Neural progenitor cell (in vitro differentiated cells): Measurements from ENCODE around the gene PEMT. TPM values are rescaled to one million over a fixed set of nuclear protein-coding genes. Genes with fewer than 3 reads are reported as not detected.
A peak's percentile ranks its signal among the peaks of the same experiment; 100 is the strongest.

Experiments
- DNase-seq: peaks from one replicate; pipeline ENCODE4 v3.0.0-alpha.2; 2016; ENCODE audit warnings: low spot score
- H2AFZ ChIP-seq: fragments of 200-600 bp; sonication (generic); replicated peaks from 2 replicates; pipeline ENCODE4 v1.6.1; 2016; ENCODE audit warnings: antibody characterized with exemption
- H3F3A ChIP-seq: fragments of 200-600 bp; sonication (generic); 2 replicates; pipeline ENCODE4 v1.6.1; 2016; ENCODE audit warnings: antibody characterized with exemption, low read depth
- H3K27ac ChIP-seq: fragments of 200-600 bp; sonication (generic); 2 replicates; pipeline ENCODE4 v1.5.1; 2016; ENCODE audit warnings: mild to moderate bottlenecking
- H3K27me3 ChIP-seq: fragments of 200-600 bp; sonication (generic); 2 replicates; pipeline ENCODE4 v1.6.1; 2016; ENCODE audit warnings: mild to moderate bottlenecking, moderate library complexity
- H3K36me3 ChIP-seq: fragments of 200-600 bp; sonication (generic); 2 replicates; pipeline ENCODE4 v1.5.1; 2016
- H3K4me1 ChIP-seq: fragments of 200-600 bp; sonication (generic); 2 replicates; pipeline ENCODE4 v1.6.1; 2016; ENCODE audit warnings: mixed run types
- H3K4me2 ChIP-seq: fragments of 200-600 bp; sonication (generic); 2 replicates; pipeline ENCODE4 v1.6.1; 2016
- H3K4me3 ChIP-seq: fragments of 200-600 bp; sonication (generic); 2 replicates; pipeline ENCODE4 v1.5.1; 2016
- H3K79me2 ChIP-seq: fragments of 200-600 bp; sonication (generic); 2 replicates; pipeline ENCODE4 v1.6.1; 2016; ENCODE audit warnings: low read depth
- H3K9ac ChIP-seq: fragments of 200-600 bp; sonication (generic); 2 replicates; pipeline ENCODE4 v1.6.1; 2016
- H3K9me3 ChIP-seq: fragments of 200-600 bp; sonication (generic); 2 replicates; pipeline ENCODE4 v1.5.1; 2016; ENCODE audit warnings: low read depth
- H4K20me1 ChIP-seq: fragments of 200-600 bp; sonication (generic); 2 replicates; pipeline ENCODE4 v1.6.1; 2016; ENCODE audit warnings: low read depth
- H3K27ac Mint-ChIP-seq: 3 replicates; pipeline ENCODE4 v1.8.0; 2021; ENCODE audit warnings: mixed read lengths
- H3K27me3 Mint-ChIP-seq: 2 replicates; pipeline ENCODE4 v1.8.0; 2022; ENCODE audit warnings: low read depth, mild to moderate bottlenecking, inconsistent platforms, moderate library complexity, mixed read lengths; ENCODE audit not compliant: insufficient read depth
- H3K36me3 Mint-ChIP-seq: 3 replicates; pipeline ENCODE4 v1.8.0; 2021; ENCODE audit warnings: mixed read lengths
- H3K4me1 Mint-ChIP-seq: 3 replicates; pipeline ENCODE4 v1.8.0; 2021; ENCODE audit warnings: mixed read lengths
- H3K4me3 Mint-ChIP-seq: 3 replicates; pipeline ENCODE4 v1.8.0; 2021; ENCODE audit warnings: mild to moderate bottlenecking, moderate library complexity, mixed read lengths
- H3K9me3 Mint-ChIP-seq: 3 replicates; pipeline ENCODE4 v1.8.0; 2020; ENCODE audit warnings: mixed read lengths
- CTCF ChIP-seq: fragments of 200-600 bp; sonication (generic); IDR thresholded peaks from 2 replicates; pipeline ENCODE4 v1.5.1; 2017; ENCODE audit warnings: antibody characterized with exemption, mild to moderate bottlenecking
- EZH2 ChIP-seq: fragments of 200-600 bp; sonication (generic); IDR thresholded peaks from 2 replicates; pipeline ENCODE4 v1.6.1; 2017; ENCODE audit warnings: antibody characterized with exemption, mild to moderate bottlenecking, moderate library complexity
- EZH2phosphoT487 ChIP-seq: fragments of 200-600 bp; sonication (generic); IDR thresholded peaks from 2 replicates; pipeline ENCODE4 v1.6.1; 2017; ENCODE audit warnings: antibody characterized with exemption
- total RNA-seq: library from RNA; depleted of rRNA; stranded (reverse); fragments of >200 nt; gene quantifications from 2 replicates; pipeline ENCODE4 v1.2.3, GENCODE V29; 2015; ENCODE audit warnings: low replicate concordance

The PEMT gene
- total RNA-seq, 1 donor from 2014 or later, result 17.7 TPM

- Histone ChIP-seq H4K20me1 (peaks cover 13% of the 10 kb centered on the region), H3K9ac (no peak overlapping the region), H3K27ac (no peak overlapping the region), H3K9me3 (no peaks in the 10 kb centered on the region), H3K4me3 (no peak overlapping the region), H3K36me3 (no peaks in the 10 kb centered on the region), H3K4me2 (no peak overlapping the region), H3F3A (peaks cover 14% of the 10 kb centered on the region), H3K27me3 (peaks cover 25% of the 10 kb centered on the region), H2AFZ (no peak overlapping the region), H3K79me2 (no peaks in the 10 kb centered on the region), H3K4me1 (peaks cover 21% of the 10 kb centered on the region)
- Mint-ChIP-seq H3K27ac (peak overlapping the region; percentile 30), H3K4me3 (no peak overlapping the region), H3K9me3 (no peaks in the 10 kb centered on the region), H3K4me1 (peaks cover 31% of the 10 kb centered on the region), H3K27me3 (peaks cover 7% of the 10 kb centered on the region), H3K36me3 (no peaks in the 10 kb centered on the region)
- no peak for DNase-seq
- TF ChIP-seq CTCF, result no peak
- TF ChIP-seq EZH2, result no peak
- no peak for TF ChIP-seq EZH2phosphoT487
Measured at GRCh38 chr17:17499402-17500145, 91.9 kb downstream of the PEMT start.

- H3K9me3 ChIP-seq, result no peaks in the 10 kb centered on the region
- H3K27me3 ChIP-seq, result peaks cover 31% of the 10 kb centered on the region
- H3K4me3 Mint-ChIP-seq, result no peak overlapping the region
- peaks cover 31% of the 10 kb centered on the region for H3K4me1 Mint-ChIP-seq
- H3K36me3 ChIP-seq, result no peaks in the 10 kb centered on the region
- no peak for DNase-seq
- H3F3A ChIP-seq, result peaks cover 22% of the 10 kb centered on the region
- H3K27me3 Mint-ChIP-seq, result peaks cover 11% of the 10 kb centered on the region
- H3K4me3 ChIP-seq, result no peak overlapping the region
- H3K4me2 ChIP-seq, result no peak overlapping the region
- no peaks in the 10 kb centered on the region for H3K9me3 Mint-ChIP-seq
- no peak overlapping the region for H3K9ac ChIP-seq
- peaks cover 21% of the 10 kb centered on the region for H4K20me1 ChIP-seq
- H3K27ac Mint-ChIP-seq, result peak overlapping the region; percentile 30
- no peaks in the 10 kb centered on the region for H3K79me2 ChIP-seq
- no peak overlapping the region for H3K27ac ChIP-seq
- H2AFZ ChIP-seq, result no peak overlapping the region
- no peaks in the 10 kb centered on the region for H3K36me3 Mint-ChIP-seq
- peaks cover 27% of the 10 kb centered on the region for H3K4me1 ChIP-seq
- TF ChIP-seq CTCF (no peak), EZH2phosphoT487 (no peak), EZH2 (no peak)
Measured at GRCh38 chr17:17498606-17499301, 92.8 kb downstream of the PEMT start.

GRCh38 chr17:17497845-17498520 is 93.5 kb downstream of the PEMT start:
- H3K27ac ChIP-seq, result no peak overlapping the region
- no peak for TF ChIP-seq CTCF
- no peak for TF ChIP-seq EZH2
- H3F3A ChIP-seq, result peaks cover 30% of the 10 kb centered on the region
- H3K36me3 Mint-ChIP-seq, result no peaks in the 10 kb centered on the region
- H3K27me3 ChIP-seq, result peaks cover 31% of the 10 kb centered on the region
- H3K4me1 ChIP-seq, result peaks cover 32% of the 10 kb centered on the region
- H3K4me2 ChIP-seq, result no peak overlapping the region
- no peak overlapping the region for H3K4me3 ChIP-seq
- no peak overlapping the region for H3K9ac ChIP-seq
- DNase-seq, result no peak
- no peak overlapping the region for H2AFZ ChIP-seq
- peaks cover 29% of the 10 kb centered on the region for H4K20me1 ChIP-seq
- H3K27me3 Mint-ChIP-seq, result peaks cover 16% of the 10 kb centered on the region
- no peaks in the 10 kb centered on the region for H3K9me3 ChIP-seq
- peaks cover 32% of the 10 kb centered on the region for H3K4me1 Mint-ChIP-seq
- H3K79me2 ChIP-seq, result no peaks in the 10 kb centered on the region
- H3K9me3 Mint-ChIP-seq, result no peaks in the 10 kb centered on the region
- no peak overlapping the region for H3K27ac Mint-ChIP-seq
- no peaks in the 10 kb centered on the region for H3K36me3 ChIP-seq
- no peak overlapping the region for H3K4me3 Mint-ChIP-seq
